Measurements from ENCODE around the gene TPP2.

The TPP2 gene

DNA sequence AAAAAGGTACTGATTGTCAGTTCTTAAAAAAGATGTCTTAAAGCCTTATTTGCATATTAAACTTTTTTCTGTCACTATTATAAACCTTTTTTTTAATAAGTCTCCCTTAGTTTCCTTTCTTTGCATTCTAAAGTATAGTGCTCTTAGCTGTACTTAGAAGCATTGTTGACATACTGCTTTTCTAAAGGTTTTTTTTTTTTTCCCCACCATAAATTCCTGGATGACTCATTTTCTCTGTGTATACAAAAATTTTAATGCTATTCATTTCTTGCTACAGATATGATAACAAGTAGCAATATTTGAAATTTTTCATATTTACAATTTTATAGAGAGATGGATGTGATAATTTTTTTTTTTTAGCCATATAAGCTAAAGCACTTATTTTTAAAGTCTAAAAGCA lies 54.6 kb downstream of the TPP2 start:
- Mint-ChIP-seq H3K27ac (no peak overlapping the region), H3K36me3 (peaks cover 37% of the 10 kb centered on the region)
- CTCF ChIA-PET, result interaction anchor here (1.3 to 1.5 kb wide), 2 partner anchors 9 to 19 kb away, joined by 3 to 6 read pairs; no protein-coding TSS in a partner anchor

DNA sequence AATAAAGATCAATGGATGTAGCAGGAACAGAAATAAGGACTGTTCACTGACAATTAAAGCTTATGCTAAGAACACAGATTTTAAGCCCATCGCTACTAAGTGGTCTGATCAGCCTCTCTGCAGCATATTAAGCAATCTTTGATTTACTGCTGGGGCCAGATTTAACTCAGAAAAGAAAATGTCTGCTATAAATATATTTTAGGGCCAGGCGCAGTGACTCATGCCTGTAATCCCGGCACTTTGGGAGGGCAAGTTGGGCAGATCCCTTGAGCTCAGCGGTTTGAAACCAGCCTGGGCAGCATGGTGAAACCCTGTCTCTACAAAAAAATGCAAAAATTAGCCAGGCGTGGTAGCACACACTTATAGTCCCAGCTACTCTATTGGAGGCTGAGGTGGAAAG lies 55.1 kb downstream of the TPP2 start:
- no peaks in the 10 kb centered on the region for H3K27me3 Mint-ChIP-seq
- no peak overlapping the region for H3K4me3 Mint-ChIP-seq
- DNase-seq, result no peak
- H3K4me1 Mint-ChIP-seq, result peaks cover 2% of the 10 kb centered on the region
- no peaks in the 10 kb centered on the region for H3K9me3 Mint-ChIP-seq
- CTCF ChIA-PET, result interaction anchor here (1.3 to 1.6 kb wide), 3 partner anchors 9 to 60 kb away, joined by 3 to 6 read pairs (median 3); no protein-coding TSS in a partner anchor
- H3K36me3 Mint-ChIP-seq, result peaks cover 34% of the 10 kb centered on the region
- no peak overlapping the region for H3K27ac Mint-ChIP-seq

More for the DNA sequence above, 54.6 kb downstream of the TPP2 start:
- no peak for DNase-seq
- H3K4me3 Mint-ChIP-seq, result no peak overlapping the region
- H3K9me3 Mint-ChIP-seq, result no peaks in the 10 kb centered on the region
- H3K4me1 Mint-ChIP-seq, result peaks cover 2% of the 10 kb centered on the region
- H3K27me3 Mint-ChIP-seq, result no peaks in the 10 kb centered on the region

DNA sequence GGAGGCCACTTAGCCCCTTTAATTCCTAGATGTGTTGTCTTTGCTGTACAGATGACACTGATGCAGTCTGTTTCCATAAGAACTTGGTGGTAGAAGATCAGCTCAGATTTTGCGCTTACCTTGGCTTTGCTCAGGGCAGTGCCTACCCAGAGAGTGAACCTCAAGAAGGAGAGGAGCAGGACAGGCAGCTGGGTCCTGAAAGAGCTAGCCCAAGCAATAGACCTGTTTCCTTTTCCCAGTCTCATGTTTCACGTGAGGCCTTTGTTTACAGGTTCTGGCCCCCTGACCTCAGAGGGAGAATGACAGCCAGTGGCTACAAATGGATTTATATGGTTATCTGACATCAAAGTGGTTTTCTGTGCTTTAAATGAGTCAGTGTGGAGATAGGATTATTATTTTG lies 58.0 kb downstream of the TPP2 start:
- Mint-ChIP-seq H3K27me3 (no peaks in the 10 kb centered on the region), H3K9me3 (no peaks in the 10 kb centered on the region), H3K4me3 (no peak overlapping the region), H3K36me3 (peaks cover 37% of the 10 kb centered on the region), H3K4me1 (no peaks in the 10 kb centered on the region), H3K27ac (no peak overlapping the region)
- DNase-seq, result no peak
- CTCF ChIA-PET, result interaction anchor here (0.9 kb wide), 1 partner anchor 103 kb away, joined by 3 read pairs; no protein-coding TSS in a partner anchor

DNA sequence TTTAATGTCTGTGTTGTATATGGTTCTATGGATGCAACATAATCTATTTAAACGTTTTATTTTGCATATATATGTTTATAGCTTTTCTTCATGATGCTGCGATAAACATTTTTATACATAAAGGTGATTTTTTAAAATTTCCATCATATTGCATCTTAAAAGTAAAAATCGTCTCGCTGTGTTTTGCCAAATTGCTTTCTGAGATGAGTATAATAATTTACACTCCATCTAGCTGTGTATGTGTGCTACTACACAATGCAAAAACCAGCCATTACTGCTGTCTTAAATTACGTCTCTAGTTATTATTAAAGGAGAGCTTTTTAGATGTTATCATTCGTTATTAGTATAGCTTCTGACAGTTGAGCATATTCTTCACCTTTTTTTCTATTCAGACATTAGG lies 60.8 kb downstream of the TPP2 start:
- DNase-seq, result no peak
- H3K27ac Mint-ChIP-seq, result no peak overlapping the region
- no peaks in the 10 kb centered on the region for H3K27me3 Mint-ChIP-seq
- H3K4me3 Mint-ChIP-seq, result no peak overlapping the region
- H3K4me1 Mint-ChIP-seq, result no peaks in the 10 kb centered on the region
- no peaks in the 10 kb centered on the region for H3K9me3 Mint-ChIP-seq
- peaks cover 46% of the 10 kb centered on the region for H3K36me3 Mint-ChIP-seq
- CTCF ChIA-PET, result interaction anchor here (1.1 to 1.6 kb wide), 2 partner anchors 17 to 66 kb away, joined by 3 to 7 read pairs; no protein-coding TSS in a partner anchor

DNA sequence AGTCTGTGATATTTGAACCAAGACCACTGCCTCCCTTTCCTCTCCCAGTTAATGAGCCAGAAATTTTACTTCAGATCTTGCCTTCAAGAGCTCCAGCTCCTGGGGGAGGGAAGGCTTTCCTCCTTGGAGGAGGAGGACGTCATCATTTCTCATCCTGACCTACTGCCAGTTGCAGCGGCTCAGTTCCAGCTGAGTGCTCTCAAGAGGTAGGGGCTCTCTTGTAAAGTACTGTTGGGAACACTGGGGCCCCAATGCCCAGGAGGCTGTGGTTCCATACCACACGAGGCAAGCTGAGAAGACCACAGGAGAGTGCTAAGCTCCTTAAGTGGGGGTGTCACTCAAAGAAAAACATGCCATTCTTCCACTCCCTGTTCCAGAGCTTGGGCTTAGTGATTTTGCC lies 61.9 kb downstream of the TPP2 start:
- CTCF ChIA-PET, result no interaction called here
- no peaks in the 10 kb centered on the region for H3K9me3 Mint-ChIP-seq
- no peaks in the 10 kb centered on the region for H3K4me1 Mint-ChIP-seq
- DNase-seq, result no peak
- H3K4me3 Mint-ChIP-seq, result no peak overlapping the region
- peaks cover 43% of the 10 kb centered on the region for H3K36me3 Mint-ChIP-seq
- H3K27ac Mint-ChIP-seq, result no peak overlapping the region
- no peaks in the 10 kb centered on the region for H3K27me3 Mint-ChIP-seq

DNA sequence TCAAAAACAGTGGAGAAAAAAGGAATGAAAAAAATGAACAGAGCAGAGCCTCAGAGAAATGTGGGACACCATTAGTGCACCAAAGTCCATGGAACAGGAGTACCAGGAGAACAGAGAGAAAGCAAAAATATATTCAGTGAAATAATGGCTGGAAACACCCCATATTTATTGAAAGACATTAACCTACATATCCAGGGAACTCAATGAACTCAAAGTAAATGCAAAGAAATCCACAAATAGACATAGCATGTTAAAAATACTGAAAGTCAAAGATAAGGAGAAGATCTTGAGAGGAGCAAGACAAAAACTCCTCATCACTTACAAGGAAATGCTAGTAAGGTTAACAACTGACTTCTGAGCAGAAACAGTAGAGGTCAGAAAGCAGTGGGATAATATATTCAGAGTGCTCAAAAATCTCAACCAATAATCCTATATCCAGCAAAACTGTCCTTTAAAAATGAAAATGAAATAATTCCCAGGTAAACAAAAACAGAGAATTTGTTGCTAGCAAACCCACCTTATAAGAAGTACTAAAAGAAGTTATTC lies 62.5 kb downstream of the TPP2 start:
- H3K27ac Mint-ChIP-seq, result no peak overlapping the region
- no peaks in the 10 kb centered on the region for H3K9me3 Mint-ChIP-seq
- CTCF ChIA-PET, result no interaction called here
- peaks cover 47% of the 10 kb centered on the region for H3K36me3 Mint-ChIP-seq
- no peak overlapping the region for H3K4me3 Mint-ChIP-seq
- no peaks in the 10 kb centered on the region for H3K4me1 Mint-ChIP-seq
- DNase-seq, result no peak
- H3K27me3 Mint-ChIP-seq, result no peaks in the 10 kb centered on the region

DNA sequence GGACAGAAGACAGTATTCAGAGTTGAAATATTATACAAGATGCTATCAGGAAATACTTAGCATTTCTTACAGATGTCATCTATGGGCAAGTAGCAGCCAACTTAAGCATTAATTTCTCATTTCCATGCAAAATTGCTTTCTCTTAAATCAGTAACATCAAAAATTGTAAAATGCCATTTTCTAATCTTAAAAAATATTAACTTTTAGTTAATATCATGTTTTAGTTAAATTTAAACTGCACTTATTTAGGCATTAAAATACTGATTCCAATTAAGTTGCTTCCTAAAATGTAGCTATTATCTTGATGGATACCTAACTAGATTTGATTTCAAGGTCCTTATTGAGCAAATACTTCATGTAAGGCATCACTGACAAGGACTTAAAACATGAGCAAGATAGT lies 70.2 kb downstream of the TPP2 start:
- CTCF ChIA-PET, result no interaction called here
- Mint-ChIP-seq H3K27ac (no peak overlapping the region), H3K9me3 (peaks cover 6% of the 10 kb centered on the region)

DNA sequence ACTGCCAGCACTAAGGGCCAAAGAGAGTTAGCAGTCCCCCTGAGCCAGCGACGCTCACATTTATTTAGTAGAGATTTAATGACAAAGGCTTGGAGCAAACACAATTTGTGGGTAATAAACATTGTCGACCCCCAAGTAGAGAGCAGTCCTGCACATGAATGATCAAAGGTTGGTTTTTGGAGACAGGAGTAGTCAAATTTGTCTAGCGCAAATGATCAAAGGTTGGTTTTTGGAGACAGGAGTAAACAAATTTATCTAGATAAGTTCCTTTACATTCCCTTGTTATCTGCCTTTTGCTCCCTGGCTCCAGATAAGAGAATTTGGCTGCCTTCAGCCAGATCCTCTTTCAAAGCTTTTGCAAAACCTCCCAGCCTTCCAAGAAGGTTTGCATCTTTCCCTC lies 71.1 kb downstream of the TPP2 start:
- Mint-ChIP-seq H3K4me1 (no peaks in the 10 kb centered on the region), H3K9me3 (peaks cover 6% of the 10 kb centered on the region), H3K27ac (no peak overlapping the region), H3K36me3 (peaks cover 69% of the 10 kb centered on the region), H3K4me3 (no peak overlapping the region), H3K27me3 (no peaks in the 10 kb centered on the region)
- DNase-seq, result no peak
- CTCF ChIA-PET, result no interaction called here

More for the DNA sequence above, 70.2 kb downstream of the TPP2 start:
- DNase-seq, result no peak
- peaks cover 69% of the 10 kb centered on the region for H3K36me3 Mint-ChIP-seq
- H3K27me3 Mint-ChIP-seq, result no peaks in the 10 kb centered on the region
- no peak overlapping the region for H3K4me3 Mint-ChIP-seq
- H3K4me1 Mint-ChIP-seq, result no peaks in the 10 kb centered on the region

DNA sequence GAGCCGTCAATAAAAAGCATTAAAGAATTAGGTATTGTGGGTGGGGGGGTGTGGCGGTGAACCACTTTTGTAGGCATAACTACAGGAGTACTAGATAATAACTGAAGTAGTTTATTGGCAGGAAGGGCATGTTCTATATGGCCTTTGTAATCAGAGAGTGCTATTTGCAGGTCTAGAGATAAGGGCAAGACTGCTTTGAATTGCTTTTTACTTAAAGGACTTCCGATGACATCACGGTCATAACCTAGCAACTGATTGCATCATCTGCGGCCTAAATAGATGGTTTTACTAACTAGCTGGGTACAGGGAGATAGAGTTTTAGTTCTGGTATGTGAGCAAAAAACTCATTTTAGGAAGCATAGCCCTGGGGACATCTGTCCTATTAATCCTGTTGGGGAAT lies 73.3 kb downstream of the TPP2 start:
- H3K4me1 Mint-ChIP-seq, result no peaks in the 10 kb centered on the region
- DNase-seq, result no peak
- CTCF ChIA-PET, result interaction anchor here (1.2 kb wide), 1 partner anchor 19 kb away, joined by 6 read pairs; no protein-coding TSS in a partner anchor
- H3K9me3 Mint-ChIP-seq, result peaks cover 6% of the 10 kb centered on the region
- H3K36me3 Mint-ChIP-seq, result peaks cover 63% of the 10 kb centered on the region
- H3K4me3 Mint-ChIP-seq, result no peak overlapping the region
- peak overlapping the region; percentile 15 for H3K27ac Mint-ChIP-seq
- no peaks in the 10 kb centered on the region for H3K27me3 Mint-ChIP-seq

DNA sequence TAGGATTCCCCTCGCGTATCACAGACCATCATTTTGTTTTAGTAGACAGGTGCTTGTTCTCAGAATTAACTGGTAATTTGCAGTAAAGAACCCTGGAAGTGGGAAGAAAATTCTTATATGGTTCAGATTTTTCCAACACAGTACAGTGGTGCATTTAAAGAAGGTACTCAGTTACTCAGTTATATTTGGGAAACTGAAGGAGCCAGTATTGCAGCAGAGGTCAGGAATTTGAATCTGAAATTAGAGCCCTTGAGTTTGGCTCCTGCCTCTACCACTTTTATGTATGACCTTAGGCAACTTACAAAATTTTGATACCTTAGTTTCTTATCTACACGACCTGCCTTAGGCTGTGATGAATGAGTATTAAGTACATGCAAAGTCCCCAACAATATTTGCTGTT lies 78.3 kb downstream of the TPP2 start:
- H3K36me3 Mint-ChIP-seq, result peaks cover 44% of the 10 kb centered on the region
- no peak overlapping the region for H3K27ac Mint-ChIP-seq
- CTCF ChIA-PET, result no interaction called here

DNA sequence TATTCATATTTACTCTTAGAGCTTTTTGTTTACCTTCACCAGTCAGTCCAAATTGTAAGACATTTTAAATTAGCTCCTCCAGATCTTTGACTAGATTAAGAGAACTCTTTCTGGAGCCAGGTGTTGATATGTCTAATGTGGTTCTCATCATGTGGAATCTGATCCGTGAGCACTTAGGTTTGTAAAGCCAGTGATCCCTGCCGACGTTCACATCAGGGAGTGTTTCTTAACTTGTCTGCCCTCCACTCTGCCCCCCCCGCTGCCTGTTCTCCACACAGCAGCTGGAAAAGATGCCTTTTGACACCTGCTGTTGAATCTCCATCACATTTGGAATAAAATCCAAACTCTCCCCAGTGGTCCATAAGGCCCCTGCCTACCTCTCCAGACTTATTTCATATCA lies 80.3 kb downstream of the TPP2 start:
- Mint-ChIP-seq H3K4me1 (peaks cover 15% of the 10 kb centered on the region), H3K9me3 (no peaks in the 10 kb centered on the region), H3K4me3 (no peak overlapping the region), H3K27ac (no peak overlapping the region), H3K27me3 (no peaks in the 10 kb centered on the region), H3K36me3 (peaks cover 38% of the 10 kb centered on the region)
- CTCF ChIA-PET, result interaction anchor here (0.6 kb wide), 1 partner anchor 286 kb away, joined by 3 read pairs; no protein-coding TSS in a partner anchor
- DNase-seq, result no peak

More for the DNA sequence above, 78.3 kb downstream of the TPP2 start:
- H3K9me3 Mint-ChIP-seq, result no peaks in the 10 kb centered on the region
- no peak overlapping the region for H3K4me3 Mint-ChIP-seq
- peaks cover 3% of the 10 kb centered on the region for H3K4me1 Mint-ChIP-seq
- DNase-seq, result no peak
- no peaks in the 10 kb centered on the region for H3K27me3 Mint-ChIP-seq

DNA sequence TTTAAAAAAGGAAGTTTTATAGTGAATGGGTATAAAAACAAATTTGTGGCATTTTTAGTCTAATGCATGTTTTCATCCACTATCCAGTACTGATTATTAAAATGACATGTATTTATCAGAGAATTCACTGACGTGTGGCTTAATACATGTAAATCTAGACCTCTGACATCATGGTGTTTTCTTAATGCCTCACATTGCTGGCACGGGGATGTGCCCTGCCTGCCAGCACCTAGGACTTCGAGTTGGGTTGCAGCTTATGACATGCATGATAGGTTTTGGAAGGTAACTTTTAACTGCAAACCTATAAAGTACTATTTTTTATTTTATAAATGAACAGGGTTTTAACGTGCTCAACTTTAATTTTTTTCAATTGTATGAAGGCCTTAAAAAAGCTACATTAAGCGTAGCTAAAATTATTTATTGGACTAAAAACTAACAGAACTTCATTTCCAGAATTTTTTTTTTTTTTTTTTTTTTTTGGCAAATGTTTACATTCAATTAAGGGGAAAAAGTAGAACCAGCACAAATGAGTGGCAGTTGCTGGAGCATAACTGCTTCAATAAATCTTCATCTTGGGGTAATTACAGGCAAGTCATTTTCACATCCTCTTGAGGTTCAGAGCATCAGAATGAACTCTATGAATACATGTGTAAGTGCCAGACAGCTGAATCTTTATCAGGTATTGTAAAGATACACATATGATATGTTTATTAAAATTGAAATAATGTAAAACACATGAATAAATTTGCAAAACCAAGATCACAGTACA lies 81.7 kb downstream of the TPP2 start:
- DNase-seq, result no peak
- Mint-ChIP-seq H3K27ac (no peak overlapping the region), H3K4me3 (no peak overlapping the region), H3K27me3 (no peaks in the 10 kb centered on the region), H3K36me3 (peaks cover 34% of the 10 kb centered on the region), H3K4me1 (peaks cover 15% of the 10 kb centered on the region), H3K9me3 (no peaks in the 10 kb centered on the region)
- CTCF ChIA-PET, result interaction anchor here (0.6 kb wide), 1 partner anchor 97 kb away, joined by 3 read pairs; no protein-coding TSS in a partner anchor

DNA sequence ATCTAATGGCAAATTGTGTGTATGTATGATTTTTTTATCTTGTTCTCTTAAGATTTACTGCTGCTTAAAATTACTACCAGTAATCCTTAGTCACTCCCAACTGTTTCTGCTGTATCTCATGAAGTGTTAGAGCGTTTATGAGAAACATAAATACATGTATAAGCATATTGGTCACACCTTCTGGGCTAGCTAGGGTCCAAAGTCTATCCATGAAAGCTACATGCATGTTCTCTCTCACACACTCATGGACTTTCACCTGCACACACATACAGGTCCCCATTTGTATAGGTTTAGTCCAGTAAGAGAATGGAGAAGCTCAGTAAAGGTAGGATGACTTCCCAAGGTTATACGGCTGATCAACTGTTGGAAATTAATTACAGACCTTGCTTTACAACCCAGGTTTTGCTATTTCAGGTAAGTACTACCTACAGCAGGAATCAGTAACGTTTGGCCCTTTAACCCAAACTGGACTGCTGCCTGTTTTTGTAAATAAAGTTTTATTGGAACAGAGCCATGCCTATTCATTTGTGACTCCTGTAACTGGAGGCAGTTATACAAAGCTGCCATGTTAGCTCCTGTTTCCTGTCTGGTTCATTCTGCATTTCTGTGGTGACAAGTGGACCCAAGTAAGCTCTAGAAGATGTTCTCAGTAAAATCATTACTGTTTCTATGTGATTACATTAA lies 82.8 kb downstream of the TPP2 start:
- H3K27me3 Mint-ChIP-seq, result no peaks in the 10 kb centered on the region
- H3K4me1 Mint-ChIP-seq, result peaks cover 15% of the 10 kb centered on the region
- H3K27ac Mint-ChIP-seq, result no peak overlapping the region
- no peak overlapping the region for H3K4me3 Mint-ChIP-seq
- H3K9me3 Mint-ChIP-seq, result no peaks in the 10 kb centered on the region
- CTCF ChIA-PET, result no interaction called here
- peaks cover 32% of the 10 kb centered on the region for H3K36me3 Mint-ChIP-seq
- DNase-seq, result no peak

DNA sequence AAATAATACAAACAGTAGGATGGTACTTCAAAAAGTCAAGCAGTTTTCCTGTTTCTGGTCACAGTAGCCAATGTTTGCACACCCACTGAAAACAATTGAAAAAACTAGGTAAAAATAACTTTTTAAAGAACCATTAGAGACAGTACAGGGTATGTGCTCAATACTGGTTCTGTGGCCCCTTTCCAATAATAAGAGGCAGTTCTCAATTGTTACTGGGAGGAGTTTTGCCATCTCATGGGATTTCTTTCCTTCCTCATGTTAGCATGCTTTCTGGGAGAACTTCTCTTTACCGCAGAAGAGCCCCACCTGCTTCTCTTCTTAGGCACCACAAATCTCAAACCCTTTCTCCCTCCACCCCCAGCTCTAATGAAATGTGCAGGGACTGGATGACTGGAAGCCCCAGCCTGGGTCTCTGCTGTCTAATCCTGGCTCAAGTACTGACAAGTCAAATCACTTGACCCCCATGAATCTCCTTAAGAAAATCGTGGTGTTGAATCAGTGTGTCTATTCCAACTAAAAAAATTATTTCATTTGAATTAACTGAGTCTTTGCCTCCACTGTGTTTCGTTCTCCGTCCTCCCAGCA lies 83.4 kb downstream of the TPP2 start:
- Mint-ChIP-seq H3K36me3 (peaks cover 29% of the 10 kb centered on the region), H3K27me3 (no peaks in the 10 kb centered on the region), H3K9me3 (no peaks in the 10 kb centered on the region), H3K4me1 (peaks cover 15% of the 10 kb centered on the region), H3K27ac (no peak overlapping the region), H3K4me3 (no peak overlapping the region)
- DNase-seq, result no peak
- CTCF ChIA-PET, result no interaction called here

Data from activated naive CD4-positive, alpha-beta T cell treated with anti-CD3 and anti-CD28 coated beads, Interleukin-2, amount 10 ng/mL, durations not matched to agents 7 days and 5 days (primary cell).